SJCRH30 (cell line): Measurements from ENCODE around the gene CYB5B. TPM values are rescaled to one million over a fixed set of nuclear protein-coding genes. Genes with fewer than 3 reads are reported as not detected.
A peak's percentile ranks its signal among the peaks of the same experiment; 100 is the strongest.

ENCODE experiments used
- DNase-seq, 2 experiments: peaks; one replicate each; pipeline ENCODE4 v3.0.0-alpha.2; 2015 to 2020
- H3K27ac ChIP-seq: fragments of 250-450 bp; sonication (Bioruptor Pico); 2 replicates; pipeline ENCODE4 v1.5.1; 2020; ENCODE audit warnings: mild to moderate bottlenecking, moderate library complexity
- H3K27me3 ChIP-seq: fragments of 250-450 bp; sonication (Bioruptor Pico); 2 replicates; pipeline ENCODE4 v1.5.1; 2020; ENCODE audit warnings: mild to moderate bottlenecking, moderate library complexity
- H3K36me3 ChIP-seq: fragments of 250-450 bp; sonication (Bioruptor Pico); 2 replicates; pipeline ENCODE4 v1.5.1; 2020; ENCODE audit warnings: mild to moderate bottlenecking, moderate library complexity
- H3K4me1 ChIP-seq: fragments of 250-450 bp; sonication (Bioruptor Pico); 2 replicates; pipeline ENCODE4 v1.5.1; 2020; ENCODE audit warnings: mild to moderate bottlenecking, moderate library complexity
- H3K4me3 ChIP-seq: fragments of 250-450 bp; sonication (Bioruptor Pico); 2 replicates; pipeline ENCODE4 v1.5.1; 2020; ENCODE audit warnings: mild to moderate bottlenecking, moderate library complexity
- H3K9me3 ChIP-seq: fragments of 250-450 bp; sonication (Bioruptor Pico); replicated peaks from 2 replicates; pipeline ENCODE4 v1.5.1; 2020; ENCODE audit warnings: mild to moderate bottlenecking, moderate library complexity
- total RNA-seq: library from RNA; depleted of rRNA; stranded (reverse); fragments of >200 nt; shearing (Covaris generic); gene quantifications from 2 replicates; pipeline ENCODE4 v1.2.3, GENCODE V29; 2014; rRNA removed

Gene CYB5B
- total RNA-seq, 1 experiment from 2014 or later, result 99.5 TPM

DNA sequence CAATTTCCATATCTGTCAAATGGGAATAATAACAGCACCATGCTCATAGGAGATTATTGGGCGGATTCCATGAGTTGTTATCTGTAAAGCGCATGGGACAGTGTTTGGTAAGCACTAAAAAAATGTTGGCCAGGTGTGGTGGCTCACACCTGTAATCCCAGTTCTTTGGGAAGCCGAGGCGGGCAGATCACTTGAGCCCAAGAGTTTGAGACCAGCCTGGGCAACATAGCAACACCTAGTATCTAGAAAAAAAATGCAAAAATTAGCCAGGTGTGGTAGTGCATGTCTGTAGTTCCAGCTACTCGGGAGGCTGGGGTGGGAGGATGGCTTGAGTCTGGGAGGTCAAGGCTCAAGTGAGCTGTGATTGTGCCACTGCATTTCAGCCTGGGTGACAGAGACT lies 74.5 kb downstream of the CYB5B start:
- no peak for DNase-seq
- Histone ChIP-seq H3K4me1 (0 out of 2 replicates have a peak, but pooled peaks cover 2% of the 10 kb centered on the region), H3K9me3 (no peaks in the 10 kb centered on the region), H3K27ac (no peak overlapping the region), H3K36me3 (no peaks in the 10 kb centered on the region), H3K4me3 (no peak overlapping the region), H3K27me3 (no peaks in the 10 kb centered on the region)

DNA sequence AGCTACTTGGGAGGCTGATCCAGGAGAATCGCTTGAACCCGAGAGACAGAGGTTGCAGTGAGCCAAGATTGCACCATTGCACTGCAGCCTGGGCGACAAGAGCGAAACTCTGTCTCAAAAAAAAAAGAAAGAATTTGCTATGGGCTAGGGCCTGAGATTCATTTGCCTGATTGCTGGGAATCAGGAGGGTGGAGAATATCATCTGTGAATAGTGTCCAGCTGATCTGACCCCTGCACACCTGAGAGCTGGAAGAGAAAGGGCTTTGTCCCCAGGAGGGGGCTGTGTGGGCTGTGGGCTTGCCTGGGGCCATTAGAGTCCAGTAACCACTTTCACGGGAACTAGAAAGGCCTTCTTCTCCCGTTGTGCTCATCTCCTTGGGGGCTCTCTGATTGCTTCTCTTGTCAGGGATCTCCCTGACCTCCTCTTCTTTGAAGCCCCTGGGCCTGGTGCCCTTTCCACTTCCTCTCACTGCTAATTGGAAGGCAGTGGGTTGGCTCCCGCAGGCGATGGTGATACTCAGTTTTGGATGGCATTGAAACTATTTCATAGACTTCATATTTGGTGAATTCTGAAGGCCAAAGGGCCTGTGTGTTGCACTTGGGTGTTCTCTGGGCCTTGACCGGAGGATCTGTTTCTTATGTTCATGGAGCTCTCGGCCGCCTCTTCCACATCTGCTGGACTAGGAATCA lies 75.3 kb downstream of the CYB5B start:
- DNase-seq, result no peak
- H3K4me1 ChIP-seq, result 0 out of 2 replicates have a peak, but pooled peaks cover 2% of the 10 kb centered on the region
- H3K36me3 ChIP-seq, result no peaks in the 10 kb centered on the region
- H3K27me3 ChIP-seq, result no peaks in the 10 kb centered on the region
- no peaks in the 10 kb centered on the region for H3K9me3 ChIP-seq
- no peak overlapping the region for H3K4me3 ChIP-seq
- H3K27ac ChIP-seq, result no peak overlapping the region

DNA sequence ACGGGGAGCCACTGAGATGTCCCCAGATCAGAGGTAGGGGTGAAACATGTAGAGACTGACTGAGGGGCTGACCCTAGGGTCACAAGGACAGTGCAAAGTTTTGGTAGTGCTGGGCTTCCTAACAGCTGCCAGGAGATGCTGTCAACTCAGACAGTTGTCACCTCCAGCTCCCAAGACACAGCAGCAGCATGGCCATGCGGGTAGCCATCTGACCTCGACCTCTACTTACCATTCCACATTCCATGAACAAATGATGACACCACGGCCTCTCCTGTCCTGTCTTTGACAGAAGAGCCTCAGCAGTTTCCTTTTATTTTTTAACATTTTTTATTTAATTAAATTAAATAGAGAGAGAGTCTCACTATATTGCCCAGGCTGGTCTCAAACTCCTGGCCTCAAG lies 76.1 kb downstream of the CYB5B start:
- H3K9me3 ChIP-seq, result no peaks in the 10 kb centered on the region
- 0 out of 2 replicates have a peak, but pooled peaks cover 2% of the 10 kb centered on the region for H3K4me1 ChIP-seq
- no peak overlapping the region for H3K4me3 ChIP-seq
- H3K27me3 ChIP-seq, result no peaks in the 10 kb centered on the region
- no peaks in the 10 kb centered on the region for H3K36me3 ChIP-seq
- no peak overlapping the region for H3K27ac ChIP-seq
- no peak for DNase-seq

DNA sequence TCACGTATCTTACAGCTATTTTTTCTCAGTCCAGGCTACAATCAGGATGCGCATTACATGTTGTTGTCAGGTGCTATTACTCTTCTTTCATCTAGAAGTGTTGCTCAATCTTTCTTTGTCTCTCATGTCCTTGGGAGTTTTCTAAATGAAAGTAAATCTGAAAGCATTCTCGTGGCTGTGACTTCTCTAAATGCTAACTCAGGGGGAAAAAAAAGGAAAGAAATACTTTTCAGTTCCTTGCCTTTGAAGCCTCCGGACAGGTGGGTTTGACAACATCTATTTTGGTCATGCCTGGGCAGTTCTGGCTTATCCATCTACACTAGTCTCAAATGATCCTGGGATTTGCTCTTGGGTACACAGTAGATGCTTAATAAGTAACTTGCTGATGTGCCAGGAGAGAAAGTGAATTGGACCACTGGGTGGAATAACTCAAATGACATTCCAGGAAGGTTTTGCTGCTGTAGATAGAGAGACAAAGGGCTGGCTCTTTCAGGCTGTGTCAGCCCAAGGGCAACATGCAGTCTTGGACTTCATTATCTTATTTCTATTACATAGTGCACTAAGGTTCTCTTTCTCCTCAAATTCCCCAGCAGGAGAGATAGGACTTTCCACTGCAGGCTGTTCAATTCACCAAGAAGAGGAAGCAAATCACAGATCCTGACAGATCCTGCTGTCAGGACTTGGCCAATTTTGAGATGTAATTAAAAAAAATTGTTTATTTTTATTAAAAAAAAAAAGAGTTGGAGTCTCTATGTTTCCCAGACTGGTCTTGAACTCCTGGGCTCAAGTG lies 77.7 kb downstream of the CYB5B start:
- Histone ChIP-seq H3K4me1 (0 out of 2 replicates have a peak, but pooled peaks cover 2% of the 10 kb centered on the region), H3K27ac (no peak overlapping the region), H3K4me3 (no peak overlapping the region), H3K9me3 (no peaks in the 10 kb centered on the region), H3K36me3 (no peaks in the 10 kb centered on the region), H3K27me3 (no peaks in the 10 kb centered on the region)
- peak; percentile 11 to 37 for DNase-seq

DNA sequence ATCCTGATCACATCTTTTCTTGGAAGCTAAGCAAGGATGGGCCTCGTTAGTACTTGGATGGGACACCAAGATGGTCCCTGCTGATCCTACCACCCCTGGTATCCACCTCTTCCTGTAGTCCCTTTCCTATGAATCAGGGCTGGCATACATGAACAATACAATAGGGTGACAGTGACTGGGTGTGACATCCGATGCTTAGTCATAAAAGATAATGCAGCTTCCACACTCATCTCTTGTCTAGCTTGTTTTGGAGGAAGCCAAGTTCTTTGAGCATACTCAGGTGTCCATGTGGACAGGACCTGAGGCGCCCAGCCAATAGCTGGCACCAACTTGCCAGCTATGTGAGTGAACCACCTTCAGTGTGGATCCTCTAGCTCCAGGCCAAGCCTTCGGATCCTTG lies 78.8 kb downstream of the CYB5B start:
- no peak for DNase-seq
- Histone ChIP-seq H3K36me3 (no peaks in the 10 kb centered on the region), H3K9me3 (no peaks in the 10 kb centered on the region), H3K4me1 (0 out of 2 replicates have a peak, but pooled peaks cover 2% of the 10 kb centered on the region), H3K4me3 (no peak overlapping the region), H3K27me3 (no peaks in the 10 kb centered on the region), H3K27ac (no peak overlapping the region)

DNA sequence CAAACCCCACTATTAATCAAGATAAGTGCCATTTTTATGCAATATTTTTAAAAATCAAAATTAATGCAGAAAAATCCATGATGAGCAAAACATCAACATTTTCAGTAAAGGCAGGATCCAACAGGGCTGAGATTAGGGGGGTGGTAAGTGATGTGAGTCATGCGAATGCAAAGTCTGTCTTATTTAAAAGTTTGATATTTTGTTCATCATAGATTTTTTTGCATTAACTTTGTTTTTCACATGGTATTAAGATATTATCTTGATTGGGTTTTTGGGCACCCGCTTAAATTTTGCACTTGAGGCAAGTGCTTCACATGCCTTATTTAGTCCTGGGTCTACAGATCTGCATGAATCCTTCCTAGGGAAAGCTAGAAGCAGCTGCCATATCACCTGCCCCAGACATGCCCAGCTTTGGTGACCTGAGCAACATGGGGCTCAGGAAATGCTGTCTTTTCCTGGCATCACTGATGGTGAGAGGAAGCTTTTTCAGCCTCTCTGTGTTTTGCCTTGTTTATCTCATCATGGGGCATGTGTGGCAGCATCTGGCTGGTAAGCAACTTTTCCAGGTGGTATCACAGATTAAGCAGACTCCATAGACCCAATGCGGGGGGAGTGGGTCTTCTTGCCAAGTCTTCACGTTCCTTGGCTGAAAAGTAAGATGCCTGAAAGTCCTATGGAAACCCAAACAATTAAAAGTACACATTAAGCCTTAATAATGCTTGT lies 83.8 kb downstream of the CYB5B start:
- no peak overlapping the region for H3K4me3 ChIP-seq
- no peaks in the 10 kb centered on the region for H3K27me3 ChIP-seq

DNA sequence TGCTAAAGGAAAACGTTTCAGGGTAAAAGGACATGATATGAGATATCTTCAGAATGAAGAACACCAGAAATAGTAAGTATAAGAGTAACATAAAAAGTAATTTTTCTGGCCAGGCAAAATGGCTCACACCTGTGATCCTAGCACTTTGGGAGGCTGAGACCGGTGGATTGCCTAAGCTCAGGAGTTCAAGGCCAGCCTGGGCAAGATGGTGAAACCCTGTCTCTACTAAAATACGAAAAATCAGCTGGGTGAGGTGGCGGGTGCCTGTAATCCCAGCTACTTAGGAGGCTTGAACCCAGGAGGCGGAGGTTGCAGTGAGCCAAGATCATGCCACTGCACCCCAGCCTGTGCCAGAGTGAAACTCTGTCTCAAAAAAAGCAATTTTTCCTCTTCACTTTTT lies 84.7 kb downstream of the CYB5B start:
- no peak overlapping the region for H3K4me3 ChIP-seq
- H3K4me1 ChIP-seq, result no peaks in the 10 kb centered on the region
- no peaks in the 10 kb centered on the region for H3K36me3 ChIP-seq
- DNase-seq, result no peak
- no peak overlapping the region for H3K27ac ChIP-seq
- no peaks in the 10 kb centered on the region for H3K27me3 ChIP-seq
- H3K9me3 ChIP-seq, result no peaks in the 10 kb centered on the region

More for the DNA sequence above, 83.8 kb downstream of the CYB5B start:
- no peak for DNase-seq
- H3K27ac ChIP-seq, result no peak overlapping the region
- H3K9me3 ChIP-seq, result no peaks in the 10 kb centered on the region
- H3K36me3 ChIP-seq, result no peaks in the 10 kb centered on the region
- no peaks in the 10 kb centered on the region for H3K4me1 ChIP-seq

DNA sequence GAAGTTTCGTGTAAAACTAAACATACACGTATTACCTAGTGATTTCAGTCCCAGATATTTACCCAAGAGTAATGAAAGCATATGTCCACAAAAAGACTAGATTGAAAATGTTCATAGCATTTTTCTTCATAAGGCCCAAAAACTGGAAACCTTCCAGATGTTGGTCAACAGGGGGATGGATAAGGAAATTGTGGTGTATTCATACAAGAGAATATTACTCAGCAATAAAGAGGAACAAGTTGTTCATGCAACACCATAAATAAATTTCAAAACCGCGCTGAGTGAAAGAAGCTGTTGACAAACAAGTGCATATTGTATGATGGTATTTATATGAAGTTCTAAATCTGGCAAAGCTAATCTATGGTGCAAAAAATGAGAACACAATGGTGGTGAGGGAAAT lies 87.2 kb downstream of the CYB5B start:
- Histone ChIP-seq H3K27ac (no peak overlapping the region), H3K9me3 (no peaks in the 10 kb centered on the region), H3K4me1 (no peaks in the 10 kb centered on the region), H3K27me3 (no peaks in the 10 kb centered on the region), H3K4me3 (no peak overlapping the region), H3K36me3 (no peaks in the 10 kb centered on the region)
- DNase-seq, result no peak

DNA sequence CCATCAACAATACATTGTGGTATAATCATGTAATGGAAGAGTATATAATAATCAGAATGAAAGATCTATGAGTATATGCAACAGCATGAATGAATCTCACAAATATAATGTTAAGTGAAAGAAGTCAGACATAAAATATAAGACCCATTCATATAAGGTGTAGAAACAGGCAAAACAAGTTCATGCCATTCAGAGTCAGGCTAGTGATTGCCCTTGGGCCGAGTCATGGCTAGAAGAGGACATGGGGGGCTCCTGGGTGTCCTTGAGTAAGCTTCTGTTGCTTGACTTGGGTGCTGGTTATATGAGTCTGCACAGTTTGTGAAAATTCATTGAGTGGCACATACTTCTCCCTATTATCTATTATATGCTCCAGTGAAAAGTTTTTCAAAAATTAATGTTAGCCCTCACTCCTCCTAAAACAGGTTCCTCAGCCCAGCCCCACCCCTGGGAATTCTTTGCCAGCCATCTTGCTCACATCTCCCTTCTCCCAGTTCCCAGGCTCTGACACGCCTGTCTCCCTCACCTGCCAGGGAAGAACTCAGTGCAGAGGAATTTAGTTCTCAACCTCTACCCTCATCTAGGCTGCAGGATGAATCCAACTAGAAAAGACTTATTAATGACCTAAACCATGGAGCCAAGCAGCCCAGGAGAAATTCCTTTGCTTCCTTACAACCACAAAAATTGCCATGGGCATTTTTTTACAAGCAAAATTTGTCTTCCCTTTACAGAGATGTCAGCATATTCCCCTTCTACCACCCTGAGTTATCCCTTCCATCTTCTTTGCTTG lies 89.0 kb downstream of the CYB5B start:
- H3K27me3 ChIP-seq, result no peaks in the 10 kb centered on the region
- no peak for DNase-seq
- H3K36me3 ChIP-seq, result no peaks in the 10 kb centered on the region
- H3K4me1 ChIP-seq, result no peaks in the 10 kb centered on the region
- no peaks in the 10 kb centered on the region for H3K9me3 ChIP-seq
- no peak overlapping the region for H3K27ac ChIP-seq
- H3K4me3 ChIP-seq, result no peak overlapping the region

DNA sequence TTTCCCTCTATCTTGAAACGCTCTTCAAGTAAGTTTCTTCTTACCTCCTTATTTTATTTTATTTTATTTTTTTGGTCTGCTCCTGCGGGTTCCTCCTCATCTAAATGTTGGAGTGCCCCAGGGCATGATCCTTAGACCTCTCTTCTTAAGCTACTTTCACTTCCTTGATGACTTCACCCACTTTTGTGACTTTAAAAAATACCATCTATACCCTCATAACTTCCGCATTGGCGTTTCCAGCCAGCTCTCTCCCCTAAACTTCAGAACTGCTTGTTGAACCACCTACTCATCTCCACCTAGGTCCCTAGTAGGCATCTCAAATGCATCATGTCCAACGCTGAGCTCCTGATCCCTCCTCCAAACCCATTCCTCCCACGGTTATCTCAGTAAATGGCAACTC lies 89.9 kb downstream of the CYB5B start:
- H3K4me3 ChIP-seq, result no peak overlapping the region
- H3K4me1 ChIP-seq, result no peaks in the 10 kb centered on the region
- H3K9me3 ChIP-seq, result no peaks in the 10 kb centered on the region
- H3K36me3 ChIP-seq, result no peaks in the 10 kb centered on the region
- DNase-seq, result no peak
- H3K27me3 ChIP-seq, result no peaks in the 10 kb centered on the region
- H3K27ac ChIP-seq, result no peak overlapping the region

Other genes with a start within 250 kb of the CYB5B start
- gene SNTB2, start 237.5 kb upstream of the CYB5B start, total RNA-seq, result 12.5 and 14.0 TPM in 2 replicates
- gene VPS4A, start 113.3 kb upstream of the CYB5B start, total RNA-seq, result 20.9 and 25.5 TPM in 2 replicates
- gene PDF, start 94.0 kb upstream of the CYB5B start, total RNA-seq, result 9.7 and 10.3 TPM in 2 replicates
- 31.5 and 31.8 TPM in 2 replicates for gene COG8, start 85.1 kb upstream of the CYB5B start, total RNA-seq
- gene NIP7, start 84.8 kb upstream of the CYB5B start, total RNA-seq, result 29.7 and 31.8 TPM in 2 replicates
- gene TMED6, start 72.8 kb upstream of the CYB5B start, total RNA-seq, result not detected in 2 replicates
- 11.2 and 14.4 TPM in 2 replicates for gene TERF2, start 38.6 kb upstream of the CYB5B start, total RNA-seq
- gene NFAT5, start 141.3 kb downstream of the CYB5B start, total RNA-seq, result 5.6 and 5.7 TPM in 2 replicates